Endodermal cell (in vitro differentiated cells): ENCODE data around the gene DGCR8. TPM values are rescaled to one million over a fixed set of nuclear protein-coding genes. Genes with fewer than 3 reads are reported as not detected.

Experiments used
- DNase-seq: peaks from one replicate; pipeline ENCODE4 v3.0.0-alpha.2; 2017
- H3K27ac ChIP-seq: 2 replicates; pipeline ENCODE4 v1.5.1; 2013; ENCODE audit warnings: mild to moderate bottlenecking, low read depth, low read length, moderate library complexity
- H3K27me3 ChIP-seq: 2 replicates; pipeline ENCODE4 v1.6.1; 2013; ENCODE audit warnings: mild to moderate bottlenecking, low read length, moderate library complexity; ENCODE audit not compliant: insufficient read depth, control insufficient read depth, poor library complexity, severe bottlenecking
- H3K36me3 ChIP-seq: 2 replicates; pipeline ENCODE4 v1.7.0; 2013; ENCODE audit warnings: mild to moderate bottlenecking, low read length, moderate library complexity; ENCODE audit not compliant: control insufficient read depth, insufficient read depth
- H3K4me1 ChIP-seq: one replicate; pipeline ENCODE4 v1.7.0; 2013; ENCODE audit warnings: low read length; ENCODE audit not compliant: control insufficient read depth, insufficient read depth
- H3K4me3 ChIP-seq: 2 replicates; pipeline ENCODE4 v1.5.1; 2013; ENCODE audit warnings: mild to moderate bottlenecking, low read length, moderate library complexity
- H3K9ac ChIP-seq: 2 replicates; pipeline ENCODE4 v1.6.1; 2013; ENCODE audit warnings: mild to moderate bottlenecking, low read length, moderate library complexity; ENCODE audit not compliant: poor library complexity, severe bottlenecking; ENCODE audit errors: extremely low read depth
- H3K9me3 ChIP-seq: 2 replicates; pipeline ENCODE4 v1.6.1; 2013; ENCODE audit warnings: mild to moderate bottlenecking, low read length, moderate library complexity; ENCODE audit not compliant: control insufficient read depth
- H3K27ac Mint-ChIP-seq: 2 replicates; pipeline ENCODE4 v1.8.0; 2020; ENCODE audit warnings: mixed read lengths
- H3K27me3 Mint-ChIP-seq: 2 replicates; pipeline ENCODE4 v1.8.0; 2021; ENCODE audit warnings: mild to moderate bottlenecking, mixed read lengths; ENCODE audit not compliant: insufficient read depth
- H3K36me3 Mint-ChIP-seq: 2 replicates; pipeline ENCODE4 v1.8.0; 2020; ENCODE audit warnings: low read depth, mixed read lengths
- H3K4me1 Mint-ChIP-seq: 2 replicates; pipeline ENCODE4 v1.8.0; 2020; ENCODE audit warnings: mixed read lengths
- H3K4me3 Mint-ChIP-seq: 2 replicates; pipeline ENCODE4 v1.8.0; 2020; ENCODE audit warnings: mild to moderate bottlenecking, moderate library complexity, mixed read lengths
- H3K9me3 Mint-ChIP-seq: 2 replicates; pipeline ENCODE4 v1.8.0; 2020; ENCODE audit warnings: mild to moderate bottlenecking, mixed read lengths
- WGBS, 2 experiments: methylation state at CpG; one replicate each; pipeline versions ENCODE4 v1.1.5 to v1.1.7; 2013; ENCODE audit warnings: missing lambda C conversion rate in 2 of 2, mixed read lengths in 1 of 2; ENCODE audit not compliant: insufficient coverage in 1 of 2, insufficient read length in 1 of 2; 5-methylcytosine and 5-hydroxymethylcytosine counted together
- microRNA-seq: library from miRNA; unstranded; fragments of <30 nt; microRNA quantifications from one replicate; pipeline ENCODE4 v1.2.0, GENCODE V29; 2020; ENCODE audit warnings: borderline microRNAs expressed
- total RNA-seq, 2 donors: library from RNA; stranded (reverse); fragmentation: NEBNext Ultra II Directional in 1 of 2; extraction: Animal tissue kit (Norgen Biotek cat#: 25700) in 1 of 2; gene quantifications; 2 replicates in 1 of 2; 3 replicates in 1 of 2; pipeline ENCODE4 v1.2.1, GENCODE V29; 2021
- TF ChIP-seq, protein P1 (sequence below): fragments of 200-600 bp; sonication (generic); conservative IDR thresholded peaks from 2 replicates; pipeline ENCODE4 v1.5.0; 2021; ENCODE audit warnings: antibody characterized with exemption, mild to moderate bottlenecking

The DGCR8 gene
- total RNA-seq, 2 donors from 2014 or later = 61.3 to 76.1 TPM

DNA sequence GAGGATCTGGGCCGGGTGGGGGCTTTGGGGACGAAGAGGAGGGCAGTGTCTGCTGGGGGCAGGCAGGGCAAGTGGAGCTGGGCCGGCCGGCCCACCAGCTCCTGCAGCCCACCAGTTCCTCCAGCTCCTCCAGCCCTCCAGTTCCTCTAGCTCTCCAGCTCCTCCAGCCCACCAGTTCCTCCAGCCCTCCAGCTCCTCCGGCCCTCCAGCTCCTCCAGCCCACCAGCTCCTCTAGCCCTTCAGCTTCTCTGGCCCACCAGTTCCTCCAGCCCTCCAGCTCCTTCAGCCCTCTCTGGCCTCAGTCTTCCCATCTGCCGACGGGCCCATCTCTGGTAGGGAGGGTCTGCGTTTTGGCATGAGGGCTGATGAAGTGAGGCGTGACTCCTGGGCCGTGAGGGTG lies 80.0 kb downstream of the DGCR8 start:
- H3K9me3 ChIP-seq = no peaks in the 10 kb centered on the region
- TF ChIP-seq, protein P1, sequence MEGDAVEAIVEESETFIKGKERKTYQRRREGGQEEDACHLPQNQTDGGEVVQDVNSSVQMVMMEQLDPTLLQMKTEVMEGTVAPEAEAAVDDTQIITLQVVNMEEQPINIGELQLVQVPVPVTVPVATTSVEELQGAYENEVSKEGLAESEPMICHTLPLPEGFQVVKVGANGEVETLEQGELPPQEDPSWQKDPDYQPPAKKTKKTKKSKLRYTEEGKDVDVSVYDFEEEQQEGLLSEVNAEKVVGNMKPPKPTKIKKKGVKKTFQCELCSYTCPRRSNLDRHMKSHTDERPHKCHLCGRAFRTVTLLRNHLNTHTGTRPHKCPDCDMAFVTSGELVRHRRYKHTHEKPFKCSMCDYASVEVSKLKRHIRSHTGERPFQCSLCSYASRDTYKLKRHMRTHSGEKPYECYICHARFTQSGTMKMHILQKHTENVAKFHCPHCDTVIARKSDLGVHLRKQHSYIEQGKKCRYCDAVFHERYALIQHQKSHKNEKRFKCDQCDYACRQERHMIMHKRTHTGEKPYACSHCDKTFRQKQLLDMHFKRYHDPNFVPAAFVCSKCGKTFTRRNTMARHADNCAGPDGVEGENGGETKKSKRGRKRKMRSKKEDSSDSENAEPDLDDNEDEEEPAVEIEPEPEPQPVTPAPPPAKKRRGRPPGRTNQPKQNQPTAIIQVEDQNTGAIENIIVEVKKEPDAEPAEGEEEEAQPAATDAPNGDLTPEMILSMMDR = no peak
- no peaks in the 10 kb centered on the region for H3K36me3 ChIP-seq
- Mint-ChIP-seq H3K9me3 (no peaks in the 10 kb centered on the region), H3K4me3 (no peak overlapping the region), H3K27me3 (no peaks in the 10 kb centered on the region), H3K27ac (no peak overlapping the region), H3K4me1 (peaks cover 2% of the 10 kb centered on the region), H3K36me3 (no peaks in the 10 kb centered on the region)
- no peak for DNase-seq
- H3K9ac ChIP-seq = no peak overlapping the region
- no peak overlapping the region for H3K27ac ChIP-seq
- no peaks in the 10 kb centered on the region for H3K27me3 ChIP-seq
- no peaks in the 10 kb centered on the region for H3K4me1 ChIP-seq
- H3K4me3 ChIP-seq = no peak overlapping the region
- 85 to 94% methylated on average over 4 to 9 of the region's 10 CpGs for WGBS, 2 experiments

Small RNA genes within 50 kb of the gene (microRNA-seq; reads per million reads assigned to microRNA genes)
- gene MIR185 = 61.1 reads per million, percentile 70 among the genes with 10 or more reads in this experiment
- gene MIR6816 = not detected

Other genes with a start within 250 kb of the DGCR8 start
- 10 to 100 TPM in 1 of 2 donors, 1 to 10 TPM in 1; 9.5 to 12.2 TPM for gene GNB1L, start 225.4 kb upstream of the DGCR8 start, total RNA-seq
- gene RTL10, start 225.4 kb upstream of the DGCR8 start, total RNA-seq = 10 to 100 TPM; 20.6 to 22.2 TPM
- gene COMT, start 138.5 kb upstream of the DGCR8 start, total RNA-seq = 10 to 100 TPM; 26.6 to 27.8 TPM
- 10 to 100 TPM in 1 of 2 donors, 1 to 10 TPM in 1; 7.3 to 13.6 TPM for gene TXNRD2, start 138.4 kb upstream of the DGCR8 start, total RNA-seq
- gene ARVCF, start 63.4 kb upstream of the DGCR8 start, total RNA-seq = 10 to 100 TPM; 48.3 to 61.3 TPM
- gene TANGO2, start 59.1 kb upstream of the DGCR8 start, total RNA-seq = 10 to 100 TPM; 19.9 to 21.8 TPM
- gene RANBP1, start 35.9 kb downstream of the DGCR8 start, total RNA-seq = 100 to 1,000 TPM; 320 to 415 TPM
- gene TRMT2A, start 37.0 kb downstream of the DGCR8 start, total RNA-seq = 10 to 100 TPM; 45.6 to 55.2 TPM
- 10 to 100 TPM; 82.2 to 82.3 TPM for gene ZDHHC8, start 51.6 kb downstream of the DGCR8 start, total RNA-seq
- gene CCDC188, start 70.8 kb downstream of the DGCR8 start, total RNA-seq = not detected
- 10 to 100 TPM; 12.8 to 17.7 TPM for gene RTN4R, start 188.1 kb downstream of the DGCR8 start, total RNA-seq
- gene DGCR6L, start 239.8 kb downstream of the DGCR8 start, total RNA-seq = 10 to 100 TPM; 51.3 to 53.7 TPM